T47D (cell line): ENCODE measurements around the gene ZNF217.

ENCODE experiments used
- DNase-seq, 2 experiments: peaks; one replicate each; pipeline versions ENCODE4 v3.0.0 to v3.0.0-alpha.2; 2011 to 2012; ENCODE audit warnings: low read depth in 1 of 2, low spot score in 1 of 2
- JUND ChIP-seq: IDR thresholded peaks from 2 replicates; pipeline ENCODE4 v1.6.1; 2012; ENCODE audit warnings: low read depth
- in situ Hi-C: cut with HindIII; loops from 2 replicates; pipeline ENCODE4 v1.10.0; 2016; ENCODE audit warnings: low sequenced_read_pairs, low pct_unique_long_range_greater_than_20kb

The ZNF217 gene

DNA sequence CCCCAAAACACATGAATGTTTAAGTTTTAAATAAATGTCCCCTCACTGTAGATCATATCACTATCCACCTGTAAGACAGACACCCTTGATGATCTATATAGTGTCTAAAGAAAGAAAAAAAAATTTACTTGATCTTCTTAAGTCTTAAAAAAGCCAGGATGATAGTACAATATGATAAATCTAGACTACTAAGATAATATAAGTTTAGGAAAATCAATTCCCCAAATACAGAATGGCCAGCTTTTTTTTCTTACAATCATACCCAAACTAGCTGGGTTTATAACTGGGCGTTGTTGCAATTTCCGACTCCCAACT lies 14.4 kb downstream of the ZNF217 start:
- TF ChIP-seq JUND = no peak
- in situ Hi-C loops = no loop called here
- no peak for DNase-seq

- peak; percentile 85 to 94 for DNase-seq
- TF ChIP-seq JUND = no peak
- in situ Hi-C loops = no loop called here
Observed at GRCh38 chr20:53578492-53579222, 15.0 kb downstream of the ZNF217 start.

GRCh38 chr20:53576586-53577318 lies 16.9 kb downstream of the ZNF217 start:
- TF ChIP-seq JUND = no peak
- in situ Hi-C loops = no loop called here
- DNase-seq = no peak

DNA sequence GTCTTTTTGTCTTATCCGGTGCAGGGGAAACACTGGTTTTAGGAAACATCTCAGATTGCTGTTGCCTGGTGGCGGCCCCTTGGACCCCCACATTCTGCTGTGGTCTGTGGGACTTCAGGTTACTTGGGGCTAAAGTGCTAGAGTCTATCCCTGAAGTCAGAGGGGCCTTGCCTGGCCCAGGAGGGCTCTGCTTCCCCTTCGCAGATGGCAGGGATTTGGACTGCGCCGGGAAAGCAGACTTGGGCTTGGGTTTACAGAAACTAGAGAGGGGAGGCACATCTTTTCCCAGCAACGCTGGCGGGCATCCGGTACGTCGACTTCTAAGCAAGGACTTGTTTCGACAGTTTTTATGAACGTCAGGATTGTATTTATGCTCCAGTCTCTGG lies 17.5 kb downstream of the ZNF217 start:
- no peak for DNase-seq
- in situ Hi-C loops = no loop called here

DNA sequence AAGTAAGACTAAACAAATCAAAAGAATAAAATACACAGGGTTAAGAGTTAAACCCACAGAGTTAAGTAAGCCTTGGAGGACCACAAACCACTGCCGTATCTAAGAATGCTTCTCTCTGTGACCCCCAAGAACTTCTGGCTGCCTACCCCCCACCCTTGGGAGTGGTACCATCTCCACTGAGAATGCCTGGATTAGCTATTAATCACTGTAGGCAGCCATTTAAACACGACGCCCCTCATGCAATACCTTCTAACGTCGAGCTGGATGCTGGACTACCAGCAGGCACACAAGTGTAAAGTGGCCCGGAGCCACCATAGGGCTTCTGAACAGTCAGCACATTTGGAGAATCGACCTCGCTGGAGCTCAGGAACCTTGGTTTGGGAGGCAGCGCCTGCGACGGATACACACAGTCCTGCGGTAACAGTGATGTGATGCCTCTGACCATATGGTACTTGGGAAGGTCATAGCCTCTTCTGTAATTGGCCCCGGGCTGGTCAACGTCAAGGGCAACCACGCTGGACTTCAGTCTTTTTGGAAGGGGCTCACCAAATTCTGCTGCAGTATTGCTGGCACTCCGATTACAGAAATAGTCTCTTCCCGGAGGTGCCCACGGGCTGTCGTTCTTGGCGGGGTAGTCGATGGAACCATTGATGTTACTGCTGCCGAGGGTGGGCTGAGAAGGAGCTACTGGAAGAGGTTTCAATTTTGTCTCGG lies 18.0 kb downstream of the ZNF217 start:
- no peak for DNase-seq
- TF ChIP-seq JUND = no peak
- in situ Hi-C loops = no loop called here

More for the DNA sequence above, 17.5 kb downstream of the ZNF217 start:
- no peak for TF ChIP-seq JUND

DNA sequence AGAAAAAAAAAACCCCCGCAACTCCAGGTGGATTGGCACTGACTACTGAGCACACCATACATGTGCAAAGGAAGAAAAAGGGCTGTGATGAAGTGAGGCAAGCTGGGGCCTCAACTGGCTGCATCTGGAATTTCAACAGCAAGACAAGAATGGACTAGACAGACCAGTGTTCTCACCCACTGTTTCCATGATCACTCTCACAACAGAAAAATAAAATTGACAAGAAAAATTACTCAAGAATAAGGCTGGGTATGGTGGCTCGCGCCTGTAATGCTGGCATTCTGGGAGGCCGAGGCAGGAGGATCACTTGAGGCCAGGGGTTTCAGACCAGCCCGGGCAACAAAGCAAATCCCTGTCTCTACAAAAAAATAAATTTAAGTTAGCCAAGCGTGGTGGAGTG lies 18.8 kb downstream of the ZNF217 start:
- in situ Hi-C loops = no loop called here
- no peak for TF ChIP-seq JUND

DNA sequence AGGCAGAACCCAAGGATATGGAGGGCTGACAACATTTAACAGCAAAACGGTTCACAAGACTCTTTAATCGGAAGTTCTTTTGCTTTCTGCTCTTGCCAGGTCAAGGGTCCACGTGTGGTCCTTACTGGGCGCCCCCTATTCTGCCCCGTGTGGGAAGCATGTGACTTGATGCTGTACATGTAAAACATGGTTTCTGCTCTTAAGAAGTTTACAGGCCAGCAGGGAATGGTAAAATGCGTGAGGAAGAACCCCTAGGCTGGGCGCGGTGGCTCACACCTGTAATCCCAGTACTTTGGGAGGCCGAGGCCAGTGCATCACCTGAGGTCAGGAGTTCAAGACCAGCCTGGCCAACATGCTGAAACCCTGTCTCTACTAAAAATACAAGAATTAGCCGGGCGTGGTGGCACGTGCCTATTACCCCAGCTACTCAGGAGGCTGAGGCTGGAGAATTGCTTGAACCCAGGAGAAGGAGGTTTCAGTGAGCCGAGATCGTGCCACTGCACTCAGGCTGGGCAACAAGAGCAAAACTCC lies 19.3 kb downstream of the ZNF217 start:
- no peak for DNase-seq
- in situ Hi-C loops = no loop called here

More for the DNA sequence above, 18.8 kb downstream of the ZNF217 start:
- DNase-seq = no peak

DNA sequence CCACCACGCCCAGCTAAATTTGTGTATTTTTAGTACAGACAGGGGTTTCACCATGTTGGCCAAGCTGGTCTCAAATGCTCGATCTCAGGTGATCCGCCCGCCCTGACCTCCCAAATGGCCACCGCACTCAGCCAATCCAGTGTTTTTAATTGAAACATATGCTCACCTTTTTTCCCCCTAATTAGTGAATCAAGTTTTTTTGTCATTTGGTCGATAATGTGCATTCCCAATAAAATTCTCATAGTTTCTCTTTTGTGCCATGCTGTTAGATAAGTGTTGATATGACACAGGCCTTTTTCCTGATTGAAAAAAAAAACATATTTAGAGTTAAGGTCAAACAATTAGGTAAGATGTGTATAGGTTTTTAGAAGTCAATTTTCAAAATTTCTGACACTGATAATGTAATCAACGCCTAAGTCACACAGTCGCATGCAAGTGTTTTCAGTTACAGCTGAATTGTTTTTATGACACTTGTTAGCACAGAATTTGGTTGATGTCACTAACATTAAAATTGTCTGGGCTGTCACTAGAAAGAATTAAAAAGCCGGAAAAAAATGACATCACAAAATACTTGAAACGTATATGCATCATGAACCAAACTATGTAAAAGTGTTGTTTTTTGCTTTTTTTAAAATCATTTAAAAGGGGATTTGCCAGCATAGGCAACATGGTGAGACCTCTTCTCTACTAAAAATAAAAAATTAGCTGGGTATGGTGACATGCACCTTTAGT lies 21.9 kb downstream of the ZNF217 start:
- TF ChIP-seq JUND = no peak
- no peak for DNase-seq
- in situ Hi-C loops = no loop called here

More for the DNA sequence above, 19.3 kb downstream of the ZNF217 start:
- no peak for TF ChIP-seq JUND

- in situ Hi-C loops = no loop called here
- DNase-seq = no peak
- TF ChIP-seq JUND = no peak
Observed at GRCh38 chr20:53570446-53571276, 23.0 kb downstream of the ZNF217 start.

GRCh38 chr20:53569606-53570307 lies 23.9 kb downstream of the ZNF217 start:
- DNase-seq = no peak
- no peak for TF ChIP-seq JUND
- in situ Hi-C loops = no loop called here

DNA sequence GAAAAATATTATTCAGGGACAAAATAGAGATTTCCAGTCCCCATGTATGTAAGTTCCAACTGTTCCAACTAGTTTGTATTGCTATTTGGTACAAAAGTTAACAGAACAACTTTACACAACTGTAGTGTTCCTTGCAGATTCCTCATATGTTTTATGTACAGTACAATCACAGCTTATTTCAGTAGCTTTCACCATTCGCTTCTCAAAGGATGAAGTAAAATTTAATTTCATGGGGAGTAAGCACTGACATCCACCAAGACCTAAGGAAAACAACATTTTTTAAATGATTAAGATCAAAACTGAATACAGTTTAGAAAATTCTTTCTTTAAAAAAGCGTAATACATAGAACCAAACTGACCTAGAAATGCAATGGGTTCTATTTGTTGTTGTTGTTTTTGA lies 24.6 kb downstream of the ZNF217 start:
- no peak for DNase-seq
- no peak for TF ChIP-seq JUND
- in situ Hi-C loops = no loop called here

DNA sequence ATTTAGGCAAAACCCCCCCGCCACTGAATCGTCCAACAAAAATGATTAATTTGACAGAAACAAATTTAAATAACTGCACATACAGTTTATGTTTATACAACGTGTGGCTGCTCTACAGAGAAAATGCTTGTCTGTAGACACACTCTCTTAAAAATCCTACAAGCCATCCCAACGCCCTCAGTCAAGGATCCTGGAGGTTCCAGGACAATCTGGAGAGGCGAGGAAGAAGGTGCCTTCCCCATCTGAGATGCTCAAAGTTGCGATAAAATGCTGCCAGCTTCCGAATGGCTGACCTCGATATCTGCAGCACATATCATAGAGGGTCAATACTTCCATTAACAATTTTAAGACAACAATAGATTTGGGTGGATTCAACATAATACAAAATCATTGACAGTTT lies 25.3 kb downstream of the ZNF217 start:
- DNase-seq = no peak
- TF ChIP-seq JUND = no peak
- in situ Hi-C loops = no loop called here
